Measurements from ENCODE around the gene TRIM36.

GRCh38 chr5:115124741-115125140 lies 45.0 kb downstream of the TRIM36 start:
- no peak for TF ChIP-seq POLR2A (IDR thresholded peaks at IDR 0.05)
- TF ChIP-seq, protein P1, sequence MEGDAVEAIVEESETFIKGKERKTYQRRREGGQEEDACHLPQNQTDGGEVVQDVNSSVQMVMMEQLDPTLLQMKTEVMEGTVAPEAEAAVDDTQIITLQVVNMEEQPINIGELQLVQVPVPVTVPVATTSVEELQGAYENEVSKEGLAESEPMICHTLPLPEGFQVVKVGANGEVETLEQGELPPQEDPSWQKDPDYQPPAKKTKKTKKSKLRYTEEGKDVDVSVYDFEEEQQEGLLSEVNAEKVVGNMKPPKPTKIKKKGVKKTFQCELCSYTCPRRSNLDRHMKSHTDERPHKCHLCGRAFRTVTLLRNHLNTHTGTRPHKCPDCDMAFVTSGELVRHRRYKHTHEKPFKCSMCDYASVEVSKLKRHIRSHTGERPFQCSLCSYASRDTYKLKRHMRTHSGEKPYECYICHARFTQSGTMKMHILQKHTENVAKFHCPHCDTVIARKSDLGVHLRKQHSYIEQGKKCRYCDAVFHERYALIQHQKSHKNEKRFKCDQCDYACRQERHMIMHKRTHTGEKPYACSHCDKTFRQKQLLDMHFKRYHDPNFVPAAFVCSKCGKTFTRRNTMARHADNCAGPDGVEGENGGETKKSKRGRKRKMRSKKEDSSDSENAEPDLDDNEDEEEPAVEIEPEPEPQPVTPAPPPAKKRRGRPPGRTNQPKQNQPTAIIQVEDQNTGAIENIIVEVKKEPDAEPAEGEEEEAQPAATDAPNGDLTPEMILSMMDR (IDR thresholded peaks at IDR 0.05): no peak

All from heart left ventricle (tissue), 13 donors.